Natural killer cell treated with Interleukin-12 subunit alpha and Interleukin-12 subunit beta and Interleukin-15 and Interleukin-18, amount 100 ng/mL, for 72 hours (primary cell): ENCODE measurements around the gene PRSS53. TPM values are rescaled to one million over a fixed set of nuclear protein-coding genes. Genes with fewer than 3 reads are reported as not detected.

Source experiments
- ATAC-seq, 2 donors: fragments of 150-1000 bp; cut with Tn5 transposase in 1 of 2; sonication (Bioruptor Pico), chemical (Tn5 transposase) in 1 of 2; 2 replicates each; pipeline ENCODE4 v1.10.0; 2021
- DNase-seq: peaks from one replicate; pipeline ENCODE4 v3.0.0; 2022; ENCODE audit warnings: low spot score
- H3K27ac Mint-ChIP-seq, 2 donors: 1 replicate in 1 of 2; 2 replicates in 1 of 2; pipeline ENCODE4 v1.8.0; 2022; ENCODE audit warnings: mixed read lengths in 2 of 2, mild to moderate bottlenecking in 1 of 2, moderate library complexity in 1 of 2
- H3K27me3 Mint-ChIP-seq, 2 donors: 1 replicate in 1 of 2; 2 replicates in 1 of 2; pipeline ENCODE4 v1.8.0; 2022; ENCODE audit warnings: mixed read lengths in 2 of 2
- H3K36me3 Mint-ChIP-seq: one replicate; pipeline ENCODE4 v1.8.0; 2022; ENCODE audit warnings: mixed read lengths
- H3K4me1 Mint-ChIP-seq, 2 donors: 1 replicate in 1 of 2; 2 replicates in 1 of 2; pipeline ENCODE4 v1.8.0; 2022; ENCODE audit warnings: low read depth in 2 of 2, mixed read lengths in 2 of 2, mild to moderate bottlenecking in 1 of 2
- H3K4me3 Mint-ChIP-seq: one replicate; pipeline ENCODE4 v1.8.0; 2022; ENCODE audit warnings: mixed read lengths
- H3K9me3 Mint-ChIP-seq: 2 replicates; pipeline ENCODE4 v1.8.0; 2022; ENCODE audit warnings: mixed read lengths
- total RNA-seq, 2 donors: library from RNA; stranded (reverse); gene quantifications; one replicate each; pipeline ENCODE4 v1.2.3, GENCODE V29; 2022

Gene PRSS53
- total RNA-seq, 2 donors from 2014 or later = 4.1 to 5.1 TPM

GRCh38 chr16:31081428-31082351, 7.1 kb downstream of the PRSS53 start:
- ATAC-seq = no peak
- H3K4me3 Mint-ChIP-seq = no peak overlapping the region
- H3K27ac Mint-ChIP-seq = no peak overlapping the region
- H3K36me3 Mint-ChIP-seq = no peaks in the 10 kb centered on the region
- H3K9me3 Mint-ChIP-seq = no peaks in the 10 kb centered on the region
- no peaks in the 10 kb centered on the region for H3K27me3 Mint-ChIP-seq
- DNase-seq = no peak
- peaks cover 13 to 25% of the 10 kb centered on the region in 2 donors for H3K4me1 Mint-ChIP-seq

DNA sequence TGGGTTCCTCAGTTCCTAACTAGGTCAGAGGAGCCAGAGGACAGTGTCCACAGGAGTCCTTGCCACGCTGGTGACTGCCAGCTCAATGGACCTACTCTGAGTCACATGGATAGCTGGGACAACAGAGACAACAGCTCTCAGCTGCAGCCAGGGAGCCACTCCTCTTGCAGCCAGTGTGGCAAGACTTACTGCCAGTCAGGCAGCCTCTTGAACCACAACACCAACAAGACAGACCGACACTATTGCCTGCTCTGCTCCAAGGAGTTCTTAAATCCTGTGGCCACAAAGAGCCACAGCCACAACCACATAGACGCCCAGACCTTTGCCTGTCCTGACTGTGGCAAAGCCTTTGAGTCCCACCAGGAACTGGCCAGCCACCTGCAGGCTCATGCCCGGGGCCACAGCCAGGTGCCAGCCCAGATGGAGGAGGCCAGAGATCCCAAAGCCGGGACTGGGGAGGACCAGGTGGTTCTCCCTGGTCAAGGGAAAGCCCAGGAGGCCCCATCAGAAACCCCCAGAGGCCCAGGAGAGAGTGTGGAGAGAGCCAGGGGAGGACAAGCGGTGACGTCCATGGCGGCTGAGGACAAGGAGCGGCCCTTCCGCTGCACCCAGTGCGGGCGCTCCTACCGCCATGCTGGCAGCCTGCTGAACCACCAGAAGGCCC, 7.9 kb downstream of the PRSS53 start:
- Mint-ChIP-seq H3K27ac (no peak overlapping the region), H3K4me1 (peaks cover 13 to 25% of the 10 kb centered on the region in 2 donors), H3K9me3 (no peaks in the 10 kb centered on the region), H3K27me3 (no peaks in the 10 kb centered on the region), H3K4me3 (no peak overlapping the region), H3K36me3 (no peaks in the 10 kb centered on the region)
- DNase-seq (no peak), ATAC-seq (no peak)

DNA sequence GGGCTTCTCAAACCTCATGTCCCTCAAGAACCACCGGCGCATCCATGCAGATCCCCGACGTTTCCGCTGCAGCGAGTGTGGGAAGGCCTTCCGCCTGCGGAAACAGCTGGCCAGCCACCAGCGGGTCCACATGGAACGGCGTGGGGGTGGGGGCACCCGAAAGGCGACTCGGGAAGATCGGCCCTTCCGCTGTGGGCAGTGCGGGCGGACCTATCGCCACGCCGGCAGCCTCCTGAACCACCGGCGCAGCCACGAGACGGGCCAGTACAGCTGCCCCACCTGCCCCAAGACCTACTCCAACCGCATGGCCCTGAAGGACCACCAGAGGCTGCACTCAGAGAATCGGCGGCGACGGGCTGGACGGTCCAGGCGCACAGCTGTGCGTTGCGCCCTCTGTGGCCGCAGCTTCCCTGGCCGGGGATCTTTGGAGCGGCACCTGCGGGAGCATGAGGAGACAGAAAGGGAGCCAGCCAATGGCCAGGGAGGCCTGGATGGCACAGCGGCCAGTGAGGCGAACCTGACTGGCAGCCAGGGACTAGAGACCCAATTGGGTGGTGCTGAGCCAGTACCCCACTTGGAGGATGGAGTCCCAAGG, 8.6 kb downstream of the PRSS53 start:
- ATAC-seq (no peak), DNase-seq (no peak)
- Mint-ChIP-seq H3K4me3 (no peak overlapping the region), H3K9me3 (no peaks in the 10 kb centered on the region), H3K4me1 (peaks cover 14 to 22% of the 10 kb centered on the region in 2 donors), H3K27me3 (no peaks in the 10 kb centered on the region), H3K27ac (peak overlapping the region in 1 of 2 donors; percentile 35), H3K36me3 (no peaks in the 10 kb centered on the region)

DNA sequence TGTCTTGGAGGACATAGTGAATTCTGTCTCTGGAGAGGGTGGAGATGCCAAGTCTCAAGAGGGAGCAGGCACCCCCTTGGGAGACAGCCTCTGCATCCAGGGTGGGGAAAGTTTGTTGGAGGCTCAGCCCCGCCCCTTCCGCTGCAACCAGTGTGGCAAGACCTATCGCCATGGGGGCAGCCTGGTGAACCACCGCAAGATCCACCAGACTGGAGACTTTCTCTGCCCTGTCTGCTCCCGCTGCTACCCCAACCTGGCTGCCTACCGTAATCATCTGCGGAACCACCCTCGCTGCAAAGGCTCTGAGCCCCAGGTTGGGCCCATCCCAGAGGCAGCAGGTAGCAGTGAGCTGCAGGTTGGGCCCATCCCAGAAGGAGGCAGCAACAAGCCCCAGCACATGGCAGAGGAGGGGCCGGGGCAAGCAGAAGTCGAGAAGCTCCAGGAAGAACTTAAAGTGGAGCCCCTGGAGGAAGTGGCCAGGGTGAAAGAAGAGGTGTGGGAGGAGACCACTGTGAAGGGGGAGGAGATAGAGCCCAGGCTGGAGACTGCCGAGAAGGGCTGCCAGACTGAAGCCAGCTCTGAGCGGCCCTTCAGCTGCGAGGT, 9.3 kb downstream of the PRSS53 start:
- Mint-ChIP-seq H3K4me3 (no peak overlapping the region), H3K9me3 (no peaks in the 10 kb centered on the region), H3K27ac (peak overlapping the region in 1 of 2 donors; percentile 35), H3K27me3 (no peaks in the 10 kb centered on the region), H3K4me1 (peaks cover 21 to 29% of the 10 kb centered on the region in 2 donors), H3K36me3 (peaks cover 6% of the 10 kb centered on the region)
- ATAC-seq (peak in 1 of 2 donors; percentile 61), DNase-seq (no peak)

DNA sequence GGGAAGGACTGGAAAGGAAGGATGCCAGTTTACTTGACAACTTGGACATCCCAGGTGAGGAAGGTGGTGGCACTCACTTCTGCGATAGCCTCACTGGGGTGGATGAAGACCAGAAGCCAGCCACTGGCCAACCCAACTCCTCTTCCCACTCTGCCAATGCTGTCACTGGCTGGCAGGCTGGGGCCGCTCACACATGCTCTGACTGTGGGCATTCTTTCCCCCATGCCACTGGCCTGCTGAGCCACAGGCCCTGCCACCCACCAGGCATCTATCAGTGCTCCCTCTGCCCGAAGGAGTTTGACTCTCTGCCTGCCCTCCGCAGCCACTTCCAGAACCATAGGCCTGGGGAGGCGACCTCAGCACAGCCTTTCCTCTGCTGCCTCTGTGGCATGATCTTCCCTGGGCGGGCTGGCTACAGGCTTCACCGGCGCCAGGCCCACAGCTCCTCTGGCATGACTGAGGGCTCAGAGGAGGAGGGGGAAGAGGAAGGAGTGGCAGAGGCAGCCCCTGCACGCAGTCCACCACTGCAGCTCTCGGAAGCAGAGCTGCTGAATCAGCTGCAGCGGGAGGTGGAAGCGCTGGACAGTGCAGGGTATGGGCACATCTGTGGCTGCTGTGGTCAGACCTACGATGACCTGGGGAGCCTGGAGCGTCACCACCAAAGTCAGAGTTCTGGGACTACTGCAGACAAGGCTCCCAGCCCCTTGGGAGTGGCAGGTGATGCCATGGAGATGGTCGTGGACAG, 10.0 kb downstream of the PRSS53 start:
- Mint-ChIP-seq H3K9me3 (no peaks in the 10 kb centered on the region), H3K4me3 (no peak overlapping the region), H3K27ac (peak overlapping the region in 1 of 2 donors; percentile 35), H3K36me3 (peaks cover 7% of the 10 kb centered on the region), H3K4me1 (peaks cover 23 to 29% of the 10 kb centered on the region in 2 donors), H3K27me3 (no peaks in the 10 kb centered on the region)
- DNase-seq = no peak
- ATAC-seq = no peak

- DNase-seq = no peak
- Mint-ChIP-seq H3K27ac (no peak overlapping the region), H3K9me3 (no peaks in the 10 kb centered on the region), H3K4me3 (no peak overlapping the region), H3K36me3 (peaks cover 8% of the 10 kb centered on the region), H3K27me3 (no peaks in the 10 kb centered on the region), H3K4me1 (peaks cover 25 to 30% of the 10 kb centered on the region in 2 donors)
- ATAC-seq = no peak
Measured at GRCh38 chr16:31077592-31078396, 10.9 kb downstream of the PRSS53 start.

DNA sequence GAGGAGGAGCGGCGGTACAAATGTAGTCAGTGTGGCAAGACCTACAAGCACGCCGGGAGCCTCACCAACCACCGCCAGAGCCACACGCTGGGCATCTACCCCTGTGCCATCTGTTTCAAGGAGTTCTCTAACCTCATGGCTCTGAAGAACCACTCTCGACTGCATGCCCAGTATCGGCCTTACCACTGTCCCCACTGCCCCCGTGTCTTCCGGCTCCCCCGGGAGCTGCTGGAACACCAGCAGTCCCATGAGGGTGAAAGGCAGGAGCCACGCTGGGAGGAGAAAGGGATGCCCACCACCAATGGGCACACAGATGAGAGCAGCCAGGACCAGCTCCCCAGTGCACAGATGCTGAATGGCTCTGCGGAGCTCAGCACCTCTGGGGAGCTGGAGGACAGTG, 11.7 kb downstream of the PRSS53 start:
- no peak overlapping the region for H3K4me3 Mint-ChIP-seq
- H3K9me3 Mint-ChIP-seq = no peaks in the 10 kb centered on the region
- ATAC-seq (no peak), DNase-seq (no peak)
- H3K27ac Mint-ChIP-seq = no peak overlapping the region
- H3K27me3 Mint-ChIP-seq = no peaks in the 10 kb centered on the region
- peaks cover 27 to 31% of the 10 kb centered on the region in 2 donors for H3K4me1 Mint-ChIP-seq
- H3K36me3 Mint-ChIP-seq = peaks cover 13% of the 10 kb centered on the region

GRCh38 chr16:31076319-31076718, 12.4 kb downstream of the PRSS53 start:
- H3K4me1 Mint-ChIP-seq = peaks cover 33 to 37% of the 10 kb centered on the region in 2 donors
- DNase-seq (no peak), ATAC-seq (no peak)
- peaks cover 13% of the 10 kb centered on the region for H3K36me3 Mint-ChIP-seq
- no peaks in the 10 kb centered on the region for H3K27me3 Mint-ChIP-seq
- H3K4me3 Mint-ChIP-seq = no peak overlapping the region
- peak overlapping the region in 1 of 2 donors; percentile 39 for H3K27ac Mint-ChIP-seq
- H3K9me3 Mint-ChIP-seq = no peaks in the 10 kb centered on the region

DNA sequence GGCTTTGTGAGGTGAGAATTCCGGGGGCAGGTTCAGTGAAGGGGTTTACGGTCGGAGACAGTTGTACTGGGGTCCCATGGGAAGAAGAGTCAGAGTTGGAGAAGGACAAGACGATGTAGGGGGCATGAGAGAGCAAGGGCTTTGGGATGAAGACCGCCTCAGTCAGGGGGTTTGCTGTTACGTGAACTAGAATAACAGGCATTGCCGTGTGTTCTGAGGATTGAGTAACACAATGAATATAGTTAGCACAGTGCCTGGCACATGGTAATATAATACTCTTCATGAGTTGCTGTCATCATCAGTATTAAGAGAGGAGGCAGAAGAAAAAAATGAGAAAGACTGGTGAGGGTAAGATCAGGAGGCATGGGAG, 13.9 kb downstream of the PRSS53 start:
- DNase-seq (no peak), ATAC-seq (no peak)
- Mint-ChIP-seq H3K36me3 (peaks cover 13% of the 10 kb centered on the region), H3K4me1 (peaks cover 33 to 37% of the 10 kb centered on the region in 2 donors), H3K27me3 (no peaks in the 10 kb centered on the region), H3K4me3 (peak overlapping the region; percentile 98), H3K27ac (peak overlapping the region; percentile 92 to 93), H3K9me3 (no peaks in the 10 kb centered on the region)

GRCh38 chr16:31073970-31074813, 14.6 kb downstream of the PRSS53 start, which contains the start of the genes ZNF646 and ZNF668:
Gene ZNF646 (plus strand): TSS chr16:31074422. CDS start chr16:31076325, 1,903 bp downstream.
Gene ZNF668 (minus strand): TSS chr16:31074240. CDS start chr16:31064459, 9,781 bp downstream.
- H3K9me3 Mint-ChIP-seq = no peaks in the 10 kb centered on the region
- peak; percentile 89 to 93 for ATAC-seq
- peak within 1 kb of the TSS; percentile 98 for H3K4me3 Mint-ChIP-seq
- peak; percentile 99 for DNase-seq
- H3K27me3 Mint-ChIP-seq = no peaks in the 10 kb centered on the region
- peaks cover 13% of the 10 kb centered on the region for H3K36me3 Mint-ChIP-seq
- H3K27ac Mint-ChIP-seq = peak within 1 kb of the TSS; percentile 92 to 93
- peaks cover 36 to 37% of the 10 kb centered on the region in 2 donors for H3K4me1 Mint-ChIP-seq

- Mint-ChIP-seq H3K36me3 (peaks cover 13% of the 10 kb centered on the region), H3K4me1 (peaks cover 34 to 40% of the 10 kb centered on the region in 2 donors), H3K27ac (peak overlapping the region; percentile 92 to 93), H3K9me3 (no peaks in the 10 kb centered on the region), H3K4me3 (peak overlapping the region; percentile 98), H3K27me3 (no peaks in the 10 kb centered on the region)
- DNase-seq (peak; percentile 94), ATAC-seq (peak; percentile 75 to 86)
Measured at GRCh38 chr16:31073142-31073969, 15.4 kb downstream of the PRSS53 start.
